Keratinocyte (primary cell): Measurements from ENCODE around the gene HDAC9. TPM values are rescaled to one million over a fixed set of nuclear protein-coding genes. Genes with fewer than 3 reads are reported as not detected.

Experiments
- DNase-seq: peaks from one replicate; pipeline ENCODE4 v3.0.0-alpha.2; 2011; ENCODE audit warnings: low read depth, missing footprints, low spot score
- FAIRE-seq: peaks from 2 replicates; lab custom pipeline; 2011; peaks lifted over from hg19 to GRCh38; lab: Jason Lieb, UNC
- H2AFZ ChIP-seq: 2 replicates; pipeline ENCODE4 v1.6.0; 2012; ENCODE audit warnings: low read length, control low read depth, inconsistent platforms; ENCODE audit not compliant: control insufficient read depth
- H3K27ac ChIP-seq: 2 replicates; pipeline ENCODE4 v1.5.1; 2011; ENCODE audit warnings: low read length; ENCODE audit not compliant: control insufficient read depth, insufficient read depth
- H3K27me3 ChIP-seq: 3 replicates; pipeline ENCODE4 v1.6.0; 2011; ENCODE audit warnings: low read length; ENCODE audit not compliant: control insufficient read depth, insufficient read depth; ENCODE audit errors: extremely low read depth
- H3K36me3 ChIP-seq, 2 experiments: 2 replicates in 1 of 2; 3 replicates in 1 of 2; pipeline ENCODE4 v1.5.1; 2011; ENCODE audit warnings: low read length in 2 of 2, mild to moderate bottlenecking in 1 of 2; ENCODE audit not compliant: control insufficient read depth in 2 of 2, insufficient read depth in 2 of 2; ENCODE audit errors: extremely low read depth in 1 of 2
- H3K4me1 ChIP-seq: 3 replicates; pipeline ENCODE4 v1.5.1; 2011; ENCODE audit warnings: low read length; ENCODE audit not compliant: control insufficient read depth, insufficient read depth; ENCODE audit errors: extremely low read depth
- H3K4me2 ChIP-seq: 3 replicates; pipeline ENCODE4 v1.6.0; 2011; ENCODE audit warnings: low read depth, low read length; ENCODE audit not compliant: control insufficient read depth, insufficient read depth; ENCODE audit errors: extremely low read depth
- H3K4me3 ChIP-seq, 3 experiments: fragments of 200-600 bp in 1 of 3; sonication (generic) in 1 of 3; 2 replicates in 2 of 3; 3 replicates in 1 of 3; pipeline ENCODE4 v1.5.1; 2011 to 2016; ENCODE audit warnings: low read length in 3 of 3, mild to moderate bottlenecking in 3 of 3, control low read depth in 2 of 3, inconsistent platforms in 1 of 3, low read depth in 1 of 3, mixed read lengths in 1 of 3, mixed run types in 1 of 3, moderate library complexity in 1 of 3; ENCODE audit not compliant: control insufficient read depth in 2 of 3, insufficient read depth in 2 of 3; ENCODE audit errors: extremely low read depth in 1 of 3
- H3K79me2 ChIP-seq: 2 replicates; pipeline ENCODE4 v1.6.0; 2012; ENCODE audit warnings: low read length; ENCODE audit not compliant: control insufficient read depth, insufficient read depth
- H3K9ac ChIP-seq: 3 replicates; pipeline ENCODE4 v1.6.0; 2011; ENCODE audit warnings: low read length; ENCODE audit not compliant: control insufficient read depth, insufficient read depth; ENCODE audit errors: extremely low read depth
- H3K9me1 ChIP-seq: 3 replicates; pipeline ENCODE4 v1.6.0; 2011; ENCODE audit warnings: low read length; ENCODE audit not compliant: control insufficient read depth, insufficient read depth; ENCODE audit errors: extremely low read depth
- H3K9me3 ChIP-seq: 2 replicates; pipeline ENCODE4 v1.5.1; 2012; ENCODE audit warnings: low read depth, low read length; ENCODE audit not compliant: control insufficient read depth
- H4K20me1 ChIP-seq: 3 replicates; pipeline ENCODE4 v1.6.0; 2011; ENCODE audit warnings: low read length; ENCODE audit not compliant: control insufficient read depth, insufficient read depth; ENCODE audit errors: extremely low read depth
- CTCF ChIP-seq, 3 experiments: IDR thresholded peaks in 1 of 3; conservative IDR thresholded peaks in 1 of 3; optimal IDR thresholded peaks in 1 of 3; 2 replicates in 2 of 3; 3 replicates in 1 of 3; pipeline versions ENCODE3 to v1.5.1; 2011; ENCODE audit warnings: low read length in 3 of 3, mild to moderate bottlenecking in 3 of 3, moderate library complexity in 2 of 3, control low read depth in 1 of 3, inconsistent platforms in 1 of 3; ENCODE audit not compliant: insufficient read depth in 2 of 3; ENCODE audit errors: extremely low read depth in 1 of 3
- EZH2 ChIP-seq: IDR thresholded peaks from one replicate; pipeline ENCODE4 v1.6.1; 2012; ENCODE audit warnings: inconsistent platforms, mild to moderate bottlenecking, low read length, moderate library complexity
- dilution Hi-C: fragments of 300-500 bp; cut with MboI; formaldehyde crosslinking; loops from one replicate; pipeline ENCODE4 v1.7.0; 2020; ENCODE audit warnings: low sequenced_read_pairs; ENCODE audit not compliant: extremely low pct_ligation_motif_present
- polyA plus RNA-seq, 5 experiments: library from polyadenylated mRNA; depleted of rRNA in 3 of 5; stranded (reverse) in 3 of 5; stranded (forward) in 1 of 5; unstranded in 1 of 5; fragments of >200 nt; gene quantifications; 1 replicate in 1 of 5; 2 replicates in 3 of 5; 3 replicates in 1 of 5; pipeline versions ENCODE4 v1.2.1 to v1.2.3, GENCODE V29; 2011 to 2012; ENCODE audit warnings: missing spikeins in 2 of 5, low read depth in 1 of 5, low replicate concordance in 1 of 5

Gene HDAC9
- polyA plus RNA-seq, 1 donor (not counting 4 experiments of a cell fraction or from before 2014, with no cell fraction given) = 24.6 TPM

- no peak for TF ChIP-seq CTCF (optimal IDR thresholded peaks at IDR 0.05 in 1 of 3, IDR thresholded peaks at IDR 0.05 in 1 of 3, conservative IDR thresholded peaks at IDR 0.05 in 1 of 3; ENCODE audit: extremely low read depth in 1 of 3, insufficient read depth in 2 of 3, low read length in 3 of 3)
- no peak for TF ChIP-seq EZH2
- peaks cover 0 to 13% of the 10 kb centered on the region in 2 experiments for H3K36me3 ChIP-seq
- no peaks in the 10 kb centered on the region for H3K9me3 ChIP-seq
- H3K4me3 ChIP-seq = no peak overlapping the region
- H4K20me1 ChIP-seq = no peaks in the 10 kb centered on the region
- no peak overlapping the region for H2AFZ ChIP-seq
- H3K27me3 ChIP-seq = no peaks in the 10 kb centered on the region
- no peak for FAIRE-seq
- no peak overlapping the region for H3K9ac ChIP-seq
- H3K4me2 ChIP-seq = no peak overlapping the region
- H3K9me1 ChIP-seq = no peaks in the 10 kb centered on the region
- no peak overlapping the region for H3K27ac ChIP-seq
- H3K79me2 ChIP-seq = no peaks in the 10 kb centered on the region
- dilution Hi-C loops = no loop called here
- no peaks in the 10 kb centered on the region for H3K4me1 ChIP-seq
- no peak for DNase-seq
Observed at GRCh38 chr7:18573410-18574234, 78.1 kb downstream of the HDAC9 start.

- dilution Hi-C loops = no loop called here
- FAIRE-seq (no peak), DNase-seq (no peak)
- Histone ChIP-seq H3K27ac (no peak overlapping the region), H2AFZ (no peak overlapping the region), H3K4me2 (no peak overlapping the region), H4K20me1 (no peaks in the 10 kb centered on the region), H3K9me1 (no peaks in the 10 kb centered on the region), H3K36me3 (peaks cover 0 to 13% of the 10 kb centered on the region in 2 experiments), H3K4me1 (no peaks in the 10 kb centered on the region), H3K79me2 (no peaks in the 10 kb centered on the region), H3K4me3 (no peak overlapping the region), H3K27me3 (no peaks in the 10 kb centered on the region), H3K9me3 (no peaks in the 10 kb centered on the region), H3K9ac (no peak overlapping the region)
- TF ChIP-seq EZH2 (no peak), CTCF (optimal IDR thresholded peaks at IDR 0.05 in 1 of 3, IDR thresholded peaks at IDR 0.05 in 1 of 3, conservative IDR thresholded peaks at IDR 0.05 in 1 of 3; ENCODE audit: extremely low read depth in 1 of 3, insufficient read depth in 2 of 3, low read length in 3 of 3) (no peak)
Observed at GRCh38 chr7:18574235-18574540, 78.6 kb downstream of the HDAC9 start.
